ENCODE data around the gene DPY19L2.
"Not testable (repeated sequence)": the region's sequence is repeated elsewhere in the genome, so short reads cannot be mapped to it uniquely, and the experiment has no call there.

Gene DPY19L2

GRCh38 chr12:63668028-63668799 is at the start of gene DPY19L2:
TSS of gene DPY19L2 (minus strand) at chr12:63668493. CDS start at chr12:63668393, 100 bp downstream.
- DNase-seq (ENCODE audit: low spot score), result peak; percentile 7

- not testable (repeated sequence) for DNase-seq (ENCODE audit: low spot score)
Measured at GRCh38 chr12:63716891-63717290, 48.6 kb upstream of the DPY19L2 start.

- DNase-seq (ENCODE audit: low spot score), result not testable (repeated sequence)
Measured at GRCh38 chr12:63715107-63715625, 46.9 kb upstream of the DPY19L2 start.

GRCh38 chr12:63714409-63714808 is 46.1 kb upstream of the DPY19L2 start:
- not testable (repeated sequence) for DNase-seq (ENCODE audit: low spot score)

GRCh38 chr12:63713681-63714075 is 45.4 kb upstream of the DPY19L2 start:
- not testable (repeated sequence) for DNase-seq (ENCODE audit: low spot score)

GRCh38 chr12:63712979-63713680 is 44.8 kb upstream of the DPY19L2 start:
- not testable (repeated sequence) for DNase-seq (ENCODE audit: low spot score)

- DNase-seq (ENCODE audit: low spot score), result not testable (repeated sequence)
Measured at GRCh38 chr12:63712376-63712974, 44.2 kb upstream of the DPY19L2 start.

GRCh38 chr12:63711339-63711738 is 43.0 kb upstream of the DPY19L2 start:
- DNase-seq (ENCODE audit: low spot score), result not testable (repeated sequence)

GRCh38 chr12:63706336-63706735 is 38.0 kb upstream of the DPY19L2 start:
- no peak for DNase-seq (ENCODE audit: low spot score)

- not testable (repeated sequence) for DNase-seq (ENCODE audit: low spot score)
Measured at GRCh38 chr12:63699678-63700382, 31.5 kb upstream of the DPY19L2 start.

GRCh38 chr12:63699011-63699410 is 30.7 kb upstream of the DPY19L2 start:
- DNase-seq (ENCODE audit: low spot score), result not testable (repeated sequence)

GRCh38 chr12:63690837-63691236 is 22.5 kb upstream of the DPY19L2 start:
- DNase-seq (ENCODE audit: low spot score), result not testable (repeated sequence)

- not testable (repeated sequence) for DNase-seq (ENCODE audit: low spot score)
Measured at GRCh38 chr12:63689141-63689540, 20.8 kb upstream of the DPY19L2 start.

- not testable (repeated sequence) for DNase-seq (ENCODE audit: low spot score)
Measured at GRCh38 chr12:63686623-63687022, 18.3 kb upstream of the DPY19L2 start.

- not testable (repeated sequence) for DNase-seq (ENCODE audit: low spot score)
Measured at GRCh38 chr12:63685789-63686188, 17.5 kb upstream of the DPY19L2 start.

GRCh38 chr12:63682617-63683016 is 14.3 kb upstream of the DPY19L2 start:
- not testable (repeated sequence) for DNase-seq (ENCODE audit: low spot score)

GRCh38 chr12:63680758-63681157 is 12.5 kb upstream of the DPY19L2 start:
- not testable (repeated sequence) for DNase-seq (ENCODE audit: low spot score)

- DNase-seq (ENCODE audit: low spot score), result not testable (repeated sequence)
Measured at GRCh38 chr12:63672550-63672949, 4.3 kb upstream of the DPY19L2 start.

- DNase-seq (ENCODE audit: low spot score), result not testable (repeated sequence)
Measured at GRCh38 chr12:63669936-63670335, 1.6 kb upstream of the DPY19L2 start.

- DNase-seq (ENCODE audit: low spot score), result not testable (repeated sequence)
Measured at GRCh38 chr12:63669427-63669826, 1.1 kb upstream of the DPY19L2 start.

- DNase-seq (ENCODE audit: low spot score), result peak; percentile 6
Measured at GRCh38 chr12:63668800-63669365, 590 bp upstream of the DPY19L2 start.

Data from GM03348 (cell line).